DND-41 (cell line): ENCODE results near the gene CRISP1.

Experiments used
- ATAC-seq: fragments of 200-7000 bp; cut with Tn5 transposase; 3 replicates; pipeline ENCODE4 v1.9.1; 2021; ENCODE audit warnings: low read depth; ENCODE audit not compliant: insufficient read depth
- DNase-seq: peaks from one replicate; pipeline ENCODE4 v3.0.0-alpha.2; 2020
- H2AFZ ChIP-seq: 2 replicates; pipeline ENCODE4 v1.6.0; 2012; ENCODE audit warnings: low read depth, low read length
- H3K27ac ChIP-seq: 2 replicates; pipeline ENCODE4 v1.5.1; 2012; ENCODE audit warnings: low read length, inconsistent platforms
- H3K27me3 ChIP-seq: fragments of 200-600 bp; sonication (generic); 2 replicates; pipeline ENCODE4 v1.6.0; 2012; ENCODE audit warnings: low read length, mild to moderate bottlenecking, inconsistent platforms; ENCODE audit not compliant: insufficient read depth, poor library complexity
- H3K36me3 ChIP-seq: 2 replicates; pipeline ENCODE4 v1.5.1; 2012; ENCODE audit warnings: low read length, inconsistent platforms; ENCODE audit not compliant: insufficient read depth
- H3K4me1 ChIP-seq: 2 replicates; pipeline ENCODE4 v1.5.1; 2012; ENCODE audit warnings: mild to moderate bottlenecking, low read length; ENCODE audit not compliant: insufficient read depth
- H3K4me2 ChIP-seq: 2 replicates; pipeline ENCODE4 v1.6.0; 2012; ENCODE audit warnings: mild to moderate bottlenecking, moderate library complexity, low read length, inconsistent platforms; ENCODE audit not compliant: insufficient read depth
- H3K4me3 ChIP-seq, 2 experiments: fragments of 200-600 bp in 1 of 2; shearing (Covaris generic) in 1 of 2; 2 replicates each; pipeline ENCODE4 v1.5.1; 2012 to 2016; ENCODE audit warnings: inconsistent platforms in 2 of 2, low read length in 2 of 2, mild to moderate bottlenecking in 2 of 2, low read depth in 1 of 2, moderate library complexity in 1 of 2
- H3K79me2 ChIP-seq: 2 replicates; pipeline ENCODE4 v1.6.0; 2012; ENCODE audit warnings: low read length, inconsistent platforms; ENCODE audit not compliant: insufficient read depth
- H3K9ac ChIP-seq: 2 replicates; pipeline ENCODE4 v1.6.0; 2012; ENCODE audit warnings: low read depth, mild to moderate bottlenecking, inconsistent platforms, low read length, moderate library complexity
- H3K9me3 ChIP-seq: 2 replicates; pipeline ENCODE4 v1.5.1; 2012; ENCODE audit warnings: low read length, moderate library complexity, mild to moderate bottlenecking, inconsistent platforms; ENCODE audit not compliant: insufficient read depth, severe bottlenecking
- H4K20me1 ChIP-seq: 2 replicates; pipeline ENCODE4 v1.6.0; 2012; ENCODE audit warnings: low read length; ENCODE audit not compliant: insufficient read depth
- CTCF ChIP-seq: IDR thresholded peaks from 2 replicates; pipeline ENCODE4 v1.5.1; 2012; ENCODE audit warnings: borderline replicate concordance, low read length, moderate library complexity, mild to moderate bottlenecking; ENCODE audit not compliant: poor library complexity, severe bottlenecking; ENCODE audit errors: extremely low read depth
- EZH2 ChIP-seq: IDR thresholded peaks from 3 replicates; pipeline ENCODE4 v1.6.1; 2012; ENCODE audit warnings: borderline replicate concordance, low read depth, mild to moderate bottlenecking, moderate library complexity, low read length, inconsistent platforms; ENCODE audit not compliant: severe bottlenecking

CRISP1 gene

GRCh38 chr6:49890988-49891387 is 24.7 kb upstream of the CRISP1 start:
- Histone ChIP-seq H3K27me3 (no peaks in the 10 kb centered on the region), H2AFZ (no peak overlapping the region), H3K4me3 (no peak overlapping the region), H3K79me2 (no peaks in the 10 kb centered on the region), H3K36me3 (no peaks in the 10 kb centered on the region), H3K4me2 (no peak overlapping the region), H3K4me1 (peaks cover 3% of the 10 kb centered on the region), H3K9me3 (no peaks in the 10 kb centered on the region), H4K20me1 (no peaks in the 10 kb centered on the region), H3K9ac (no peak overlapping the region), H3K27ac (no peak overlapping the region)
- DNase-seq, result no peak
- no peak for TF ChIP-seq EZH2
- TF ChIP-seq CTCF, result no peak
- no peak for ATAC-seq

GRCh38 chr6:49888742-49889431 is 22.6 kb upstream of the CRISP1 start:
- DNase-seq (no peak), ATAC-seq (no peak)
- no peak for TF ChIP-seq EZH2
- no peak for TF ChIP-seq CTCF
- H3K27ac ChIP-seq, result no peak overlapping the region
- H3K79me2 ChIP-seq, result no peaks in the 10 kb centered on the region
- peaks cover 3% of the 10 kb centered on the region for H3K4me1 ChIP-seq
- no peak overlapping the region for H2AFZ ChIP-seq
- H3K27me3 ChIP-seq, result no peaks in the 10 kb centered on the region
- no peak overlapping the region for H3K4me3 ChIP-seq
- H3K36me3 ChIP-seq, result no peaks in the 10 kb centered on the region
- no peak overlapping the region for H3K9ac ChIP-seq
- H3K9me3 ChIP-seq, result no peaks in the 10 kb centered on the region
- H4K20me1 ChIP-seq, result no peaks in the 10 kb centered on the region
- no peak overlapping the region for H3K4me2 ChIP-seq

GRCh38 chr6:49868951-49869529 is 2.7 kb upstream of the CRISP1 start:
- no peaks in the 10 kb centered on the region for H3K79me2 ChIP-seq
- H3K4me2 ChIP-seq, result no peak overlapping the region
- H3K27me3 ChIP-seq, result no peaks in the 10 kb centered on the region
- no peak overlapping the region for H2AFZ ChIP-seq
- H4K20me1 ChIP-seq, result no peaks in the 10 kb centered on the region
- H3K4me1 ChIP-seq, result no peaks in the 10 kb centered on the region
- no peak overlapping the region for H3K9ac ChIP-seq
- ATAC-seq, result no peak
- no peaks in the 10 kb centered on the region for H3K36me3 ChIP-seq
- no peak for DNase-seq
- H3K4me3 ChIP-seq, result no peak overlapping the region
- H3K9me3 ChIP-seq, result no peaks in the 10 kb centered on the region
- H3K27ac ChIP-seq, result no peak overlapping the region
- TF ChIP-seq EZH2, result no peak
- no peak for TF ChIP-seq CTCF
